ENCODE results near the gene PTCD3. TPM values are rescaled to one million over a fixed set of nuclear protein-coding genes. Genes with fewer than 3 reads are reported as not detected.

Gene PTCD3
- total and polyA plus RNA-seq, 12 donors = 30.2 to 232 (median 155) TPM

DNA sequence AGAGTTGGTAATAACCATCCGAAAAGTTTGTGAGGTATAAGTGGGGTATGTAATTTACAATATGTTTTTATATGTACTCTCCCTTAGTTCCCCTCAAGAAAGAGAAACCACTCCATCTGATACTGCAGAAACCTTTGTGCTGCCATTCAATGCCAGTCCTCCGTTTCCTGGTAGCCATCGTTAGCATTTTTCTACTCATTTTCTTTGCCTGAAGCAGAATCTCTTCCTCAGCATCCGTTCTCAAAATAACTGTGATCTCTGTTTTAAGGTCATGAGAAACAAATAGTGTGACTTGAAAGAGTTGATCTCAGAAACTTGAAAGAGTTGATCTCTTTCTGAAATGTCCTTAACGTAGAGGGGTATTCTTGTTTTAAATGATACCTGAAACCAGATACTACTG lies 996 bp downstream of the PTCD3 start:
- WGBS, 2 donors = 15 to 16% methylated on average over 5 of the region's 5 CpGs
- H3K27ac ChIP-seq = peak overlapping the region in 3 of 10 donors; percentile 84 to 86 (median 85)

DNA sequence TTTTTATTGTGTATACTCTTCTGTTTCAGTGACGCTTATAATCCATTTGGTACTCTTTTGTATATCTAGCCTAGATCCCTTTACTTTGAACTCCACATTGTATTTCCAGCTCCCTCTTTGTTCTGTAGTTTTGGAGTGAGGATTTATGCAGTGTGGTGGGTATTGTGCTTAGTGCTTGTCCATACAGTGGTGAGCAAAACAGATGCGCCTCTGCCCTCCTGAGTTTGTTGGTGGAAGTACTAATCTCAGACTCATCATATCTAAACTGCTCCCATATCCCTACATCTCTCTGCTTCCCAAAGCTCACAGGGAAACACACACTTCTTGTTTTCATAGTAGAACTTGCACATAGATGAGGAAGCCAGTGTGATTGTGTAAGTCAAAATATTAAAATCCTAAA lies 12.1 kb downstream of the PTCD3 start:
- WGBS, 2 donors = 92 to 96% methylated on average over 2 of the region's 2 CpGs
- no peak for DNase-seq
- Histone ChIP-seq H3K27ac (no peak overlapping the region), H3K9me3 (no peaks in the 10 kb centered on the region), H3K36me3 (peaks cover 0 to 100% (median 59%) of the 10 kb centered on the region in 9 donors), H3K27me3 (no peaks in the 10 kb centered on the region), H3K4me1 (peaks cover 0 to 25% (median 13%) of the 10 kb centered on the region in 9 donors), H3K4me3 (no peak overlapping the region)
- intact Hi-C loops (cut with DNase I) = no loop called here
- no peak for ATAC-seq
- TF ChIP-seq, protein P1, sequence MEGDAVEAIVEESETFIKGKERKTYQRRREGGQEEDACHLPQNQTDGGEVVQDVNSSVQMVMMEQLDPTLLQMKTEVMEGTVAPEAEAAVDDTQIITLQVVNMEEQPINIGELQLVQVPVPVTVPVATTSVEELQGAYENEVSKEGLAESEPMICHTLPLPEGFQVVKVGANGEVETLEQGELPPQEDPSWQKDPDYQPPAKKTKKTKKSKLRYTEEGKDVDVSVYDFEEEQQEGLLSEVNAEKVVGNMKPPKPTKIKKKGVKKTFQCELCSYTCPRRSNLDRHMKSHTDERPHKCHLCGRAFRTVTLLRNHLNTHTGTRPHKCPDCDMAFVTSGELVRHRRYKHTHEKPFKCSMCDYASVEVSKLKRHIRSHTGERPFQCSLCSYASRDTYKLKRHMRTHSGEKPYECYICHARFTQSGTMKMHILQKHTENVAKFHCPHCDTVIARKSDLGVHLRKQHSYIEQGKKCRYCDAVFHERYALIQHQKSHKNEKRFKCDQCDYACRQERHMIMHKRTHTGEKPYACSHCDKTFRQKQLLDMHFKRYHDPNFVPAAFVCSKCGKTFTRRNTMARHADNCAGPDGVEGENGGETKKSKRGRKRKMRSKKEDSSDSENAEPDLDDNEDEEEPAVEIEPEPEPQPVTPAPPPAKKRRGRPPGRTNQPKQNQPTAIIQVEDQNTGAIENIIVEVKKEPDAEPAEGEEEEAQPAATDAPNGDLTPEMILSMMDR (IDR thresholded peaks at IDR 0.05) = no peak

More for the DNA sequence above, 996 bp downstream of the PTCD3 start:
- TF ChIP-seq, protein P1 (IDR thresholded peaks at IDR 0.05) = no peak
- intact Hi-C loops (cut with DNase I) = no loop called here
- DNase-seq (no peak), ATAC-seq (no peak)
- no peaks in the 10 kb centered on the region for H3K27me3 ChIP-seq
- H3K36me3 ChIP-seq = peaks cover 0 to 55% (median 21%) of the 10 kb centered on the region in 9 donors
- H3K4me3 ChIP-seq = peak overlapping the region; percentile 66 to 97 (median 84)
- peaks cover 0 to 42% (median 35%) of the 10 kb centered on the region in 9 donors for H3K4me1 ChIP-seq
- H3K9me3 ChIP-seq = no peaks in the 10 kb centered on the region

GRCh38 chr2:86123328-86123925 lies 17.4 kb downstream of the PTCD3 start:
- no peak for DNase-seq
- Histone ChIP-seq H3K4me3 (no peak overlapping the region), H3K9me3 (no peaks in the 10 kb centered on the region), H3K27ac (no peak overlapping the region), H3K36me3 (peaks cover 7 to 100% (median 96%) of the 10 kb centered on the region in 9 donors), H3K27me3 (no peaks in the 10 kb centered on the region), H3K4me1 (no peaks in the 10 kb centered on the region)
- intact Hi-C loops (cut with DNase I) = no loop called here
- WGBS, 2 donors = 94 to 96% methylated on average over 5 of the region's 5 CpGs
- TF ChIP-seq, protein P1 (IDR thresholded peaks at IDR 0.05) = no peak
- ATAC-seq = no peak

DNA sequence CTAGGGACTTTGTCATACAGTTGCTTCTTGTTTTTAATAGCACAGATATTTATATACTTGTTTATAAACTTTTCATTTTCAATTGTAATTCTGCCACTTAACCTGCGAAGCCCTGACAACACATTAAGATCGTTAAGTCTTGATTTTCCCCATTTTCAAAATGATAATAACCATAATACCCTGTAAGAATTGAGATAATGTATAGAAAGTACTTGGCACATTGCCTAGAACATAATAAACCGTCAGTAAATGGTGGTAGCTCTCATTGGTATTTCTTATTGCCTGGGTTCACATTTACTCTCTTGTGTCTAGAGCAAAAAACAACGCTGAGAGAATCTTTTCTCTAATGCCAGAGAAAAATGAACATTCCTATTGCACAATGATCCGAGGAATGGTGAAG lies 18.6 kb downstream of the PTCD3 start:
- intact Hi-C loops (cut with DNase I) = loop anchor here in 2 of 10 donors (5.0 kb wide), 2 partner anchors 38 to 48 kb away; no protein-coding TSS in a partner anchor
- H3K27ac ChIP-seq = no peak overlapping the region

More for the DNA sequence above, 18.6 kb downstream of the PTCD3 start:
- ATAC-seq (no peak), DNase-seq (no peak)
- Histone ChIP-seq H3K9me3 (no peaks in the 10 kb centered on the region), H3K27me3 (no peaks in the 10 kb centered on the region), H3K4me1 (no peaks in the 10 kb centered on the region), H3K4me3 (no peak overlapping the region), H3K36me3 (peaks cover 6 to 100% (median 84%) of the 10 kb centered on the region in 9 donors)
- 78 to 79% methylated on average over 5 of the region's 5 CpGs for WGBS, 2 donors
- TF ChIP-seq, protein P1 (IDR thresholded peaks at IDR 0.05) = no peak

Measured in heart right ventricle (tissue), 16 donors.